GM12878 (cell line): ENCODE results near the gene AEBP1. TPM values are rescaled to one million over a fixed set of nuclear protein-coding genes. Genes with fewer than 3 reads are reported as not detected.

Experiments used
- ATAC-seq: fragments of 200-7000 bp; cut with Tn5 transposase; 3 replicates; pipeline ENCODE4 v1.9.1; 2020; ENCODE audit warnings: mild to moderate bottlenecking, moderate library complexity
- BruUV-seq: library from RNA; stranded (reverse); fragments of 400-500 nt; replicated peaks from 2 replicates; lab custom pipeline; 2021; lab: Mats Ljungman, UMichigan
- CTCF ChIA-PET: fragments of 300-600 bp; sonication (Branson Sonifier 250); formaldehyde crosslinking; extraction: SDS; loops from one replicate; lab custom pipeline; 2021; ENCODE audit warnings: inconsistent platforms; lab: Yijun Ruan, JAX
- POLR2A ChIA-PET: fragments of 350-600 bp; formaldehyde crosslinking; extraction: SDS; loops from one replicate; lab custom pipeline; 2021; ENCODE audit warnings: inconsistent platforms; lab: Charles Lee
- RAD21 ChIA-PET: fragments of 300-600 bp; sonication (Branson Sonifier 250); formaldehyde crosslinking; loops from one replicate; lab custom pipeline; 2023; ENCODE audit warnings: antibody characterized with exemption; ENCODE audit not compliant: unreplicated experiment; lab: Charles Lee
- SMC1A ChIA-PET: fragments of 300-600 bp; sonication (Branson Sonifier 250); formaldehyde crosslinking; loops from one replicate; lab custom pipeline; 2023; ENCODE audit not compliant: unreplicated experiment, uncharacterized antibody; lab: Charles Lee
- DNase-seq: peaks from one replicate; pipeline ENCODE4 v3.0.0-alpha.2; 2011; ENCODE audit warnings: low read depth, low spot score
- FAIRE-seq: peaks from 3 replicates; lab custom pipeline; 2011; peaks lifted over from hg19 to GRCh38; lab: Jason Lieb, UNC
- H2AFZ ChIP-seq: 2 replicates; pipeline ENCODE4 v1.6.0; 2011; ENCODE audit warnings: low read depth, low read length, control low read depth; ENCODE audit not compliant: control insufficient read depth
- H3K27ac ChIP-seq: 2 replicates; pipeline ENCODE4 v1.5.1; 2011; ENCODE audit warnings: control low read depth; ENCODE audit not compliant: control insufficient read depth, insufficient read depth
- H3K27me3 ChIP-seq, 2 experiments: replicated peaks in 1 of 2; 2 replicates each; pipeline versions ENCODE4 v1.6.0 to v1.6.1; 2011; ENCODE audit warnings: low read length in 1 of 2; ENCODE audit not compliant: control insufficient read depth in 2 of 2, insufficient read depth in 2 of 2
- H3K36me3 ChIP-seq, 2 experiments: 2 replicates each; pipeline ENCODE4 v1.5.1; 2011; ENCODE audit warnings: low read length in 1 of 2; ENCODE audit not compliant: control insufficient read depth in 2 of 2, insufficient read depth in 2 of 2
- H3K4me1 ChIP-seq: 2 replicates; pipeline ENCODE4 v1.6.1; 2011; ENCODE audit warnings: mild to moderate bottlenecking, low read length, moderate library complexity, mixed read lengths; ENCODE audit not compliant: control insufficient read depth, insufficient read depth
- H3K4me2 ChIP-seq: 2 replicates; pipeline ENCODE4 v1.6.0; 2011; ENCODE audit warnings: control low read depth; ENCODE audit not compliant: control insufficient read depth, insufficient read depth
- H3K4me3 ChIP-seq: fragments of 200-600 bp; sonication (generic); 2 replicates; pipeline ENCODE4 v1.5.1; 2016
- H3K79me2 ChIP-seq: 2 replicates; pipeline ENCODE4 v1.6.0; 2011; ENCODE audit warnings: low read length; ENCODE audit not compliant: control insufficient read depth, insufficient read depth
- H3K9ac ChIP-seq: 2 replicates; pipeline ENCODE4 v1.8.0; 2011; ENCODE audit warnings: low read length, control low read depth, mixed read lengths; ENCODE audit not compliant: control insufficient read depth, insufficient read depth
- H3K9me3 ChIP-seq: replicated peaks from 3 replicates; pipeline ENCODE4 v1.5.1; 2011; ENCODE audit warnings: mild to moderate bottlenecking, low read length; ENCODE audit not compliant: control insufficient read depth, insufficient read depth
- H4K20me1 ChIP-seq: 2 replicates; pipeline ENCODE4 v1.6.0; 2011; ENCODE audit not compliant: control insufficient read depth, insufficient read depth
- BCLAF1 ChIP-seq: fragments of 450-650 bp; IDR thresholded peaks from 2 replicates; pipeline ENCODE4 v1.6.1; 2017; ENCODE audit warnings: antibody characterized with exemption, mild to moderate bottlenecking, moderate library complexity
- BRCA1 ChIP-seq: IDR thresholded peaks from 2 replicates; pipeline ENCODE4 v1.6.1; 2011; ENCODE audit warnings: low read depth, low read length, improper control_type of control experiment
- HDAC2 ChIP-seq: fragments of 200-600 bp; sonication (generic); IDR thresholded peaks from 2 replicates; pipeline ENCODE4 v1.6.1; 2017
- IKZF2 ChIP-seq, 2 experiments: fragments of 450-650 bp; IDR thresholded peaks; 2 replicates each; pipeline ENCODE4 v1.6.1; 2017; ENCODE audit warnings: mild to moderate bottlenecking in 2 of 2, moderate library complexity in 2 of 2
- IRF4 ChIP-seq: IDR thresholded peaks from 2 replicates; pipeline ENCODE4 v1.6.1; 2011; ENCODE audit warnings: low read depth, low read length
- JUND ChIP-seq: IDR thresholded peaks from 2 replicates; pipeline ENCODE4 v1.6.1; 2012; ENCODE audit warnings: low read depth, mild to moderate bottlenecking, low read length, improper control_type of control experiment, moderate library complexity
- LARP7 ChIP-seq: fragments of 450-650 bp; IDR thresholded peaks from 2 replicates; pipeline ENCODE4 v1.6.1; 2017; ENCODE audit warnings: mild to moderate bottlenecking
- MTA3 ChIP-seq: IDR thresholded peaks from 2 replicates; pipeline ENCODE4 v1.6.1; 2012; ENCODE audit warnings: low read length, inconsistent platforms, borderline replicate concordance
- MYB ChIP-seq: fragments of 150-350 bp; IDR thresholded peaks from 2 replicates; pipeline ENCODE4 v1.6.1; 2014; ENCODE audit warnings: mild to moderate bottlenecking, low read depth, low read length, borderline replicate concordance
- POLR2A ChIP-seq: IDR thresholded peaks from 2 replicates; pipeline ENCODE4 v1.6.1; 2011; ENCODE audit warnings: low read depth, mild to moderate bottlenecking, low read length
- RFX5 ChIP-seq: IDR thresholded peaks from 2 replicates; pipeline ENCODE4 v1.6.1; 2011; ENCODE audit warnings: low read depth, low read length, improper control_type of control experiment
- SMAD1 ChIP-seq: fragments of 450-650 bp; IDR thresholded peaks from 2 replicates; pipeline ENCODE4 v1.6.1; 2018; ENCODE audit warnings: mild to moderate bottlenecking, low read depth; ENCODE audit not compliant: partially characterized antibody
- SMC3 ChIP-seq: IDR thresholded peaks from 2 replicates; pipeline ENCODE4 v1.6.1; 2011; ENCODE audit warnings: low read length, improper control_type of control experiment, borderline replicate concordance
- ZNF207 ChIP-seq: fragments of 450-650 bp; IDR thresholded peaks from 2 replicates; pipeline ENCODE4 v1.6.1; 2014; ENCODE audit warnings: antibody characterized with exemption, mild to moderate bottlenecking, borderline replicate concordance
- WGBS: methylation state at CpG from one replicate; pipeline ENCODE4 v1.1.6; 2016; ENCODE audit warnings: low lambda C conversion rate; ENCODE audit not compliant: insufficient replicate concordance, insufficient coverage; ENCODE audit errors: missing lambda C conversion rate; 5-methylcytosine and 5-hydroxymethylcytosine counted together
- in situ Hi-C: fragments of 300-500 bp; cut with MboI; formaldehyde crosslinking; loops from 9 replicates; pipeline ENCODE4 v1.14.3; 2018; ENCODE audit warnings: mixed read lengths
- intact Hi-C: fragments of 100-400 bp; cut with micrococcal nuclease; formaldehyde crosslinking; loops from one replicate; pipeline ENCODE4 v1.14.2; 2022; ENCODE audit not compliant: unreplicated experiment
- polyA plus RNA-seq, 11 experiments: library from polyadenylated mRNA; depleted of rRNA in 4 of 11; unstranded in 6 of 11; stranded (reverse) in 5 of 11; fragments of >200 nt; fragmentation: Nextera tagmentation in 4 of 11; fragmentation: Illumina TruSeq in 1 of 11; extraction: Ambion mirVana in 4 of 11; extraction: Trizol in 1 of 11; gene quantifications; 1 replicate in 1 of 11; 2 replicates in 10 of 11; pipeline versions ENCODE4 v1.2.1 to v1.2.3, GENCODE V29; 2011 to 2016; ENCODE audit warnings: inconsistent platforms in 2 of 11, missing spikeins in 2 of 11, low read depth in 1 of 11
- total RNA-seq, 4 experiments: library from RNA; depleted of rRNA in 3 of 4; stranded (reverse); fragments of >200 nt in 3 of 4; fragmentation: Illumina TruSeq in 1 of 4; extraction: Trizol in 1 of 4; gene quantifications; 2 replicates each; pipeline versions ENCODE4 v1.2.1 to v1.2.3, GENCODE V29; 2013 to 2021

AEBP1 gene
- total and polyA plus RNA-seq, 10 of the 15 experiments (the other 5 are each of a cell fraction or from before 2014, with no cell fraction given) = 0.06 to 0.23 (median 0.11) TPM; not detected in 5

DNA sequence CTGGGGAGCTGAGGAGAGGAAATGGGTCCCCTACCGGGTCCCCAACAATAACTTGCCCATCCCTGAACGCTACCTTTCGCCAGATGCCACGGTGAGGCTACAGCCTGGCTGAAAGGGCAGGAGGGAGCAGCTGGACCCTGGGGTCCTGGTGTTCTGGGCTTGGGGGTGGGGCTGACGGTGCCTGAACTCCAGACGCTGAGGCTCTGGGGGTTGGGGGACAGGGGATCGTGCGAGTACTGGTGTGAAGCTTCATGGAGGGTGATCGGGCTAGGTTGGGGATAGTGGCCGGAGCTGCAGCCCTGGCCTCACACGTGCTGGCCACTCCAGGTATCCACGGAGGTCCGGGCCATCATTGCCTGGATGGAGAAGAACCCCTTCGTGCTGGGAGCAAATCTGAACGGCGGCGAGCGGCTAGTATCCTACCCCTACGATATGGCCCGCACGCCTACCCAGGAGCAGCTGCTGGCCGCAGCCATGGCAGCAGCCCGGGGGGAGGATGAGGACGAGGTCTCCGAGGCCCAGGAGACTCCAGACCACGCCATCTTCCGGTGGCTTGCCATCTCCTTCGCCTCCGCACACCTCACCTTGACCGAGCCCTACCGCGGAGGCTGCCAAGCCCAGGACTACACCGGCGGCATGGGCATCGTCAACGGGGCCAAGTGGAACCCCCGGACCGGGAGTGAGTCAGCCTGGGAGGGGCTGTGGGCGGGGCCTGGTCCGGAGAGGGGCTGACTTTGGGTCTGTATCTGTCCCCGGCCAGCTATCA lies 8.3 kb downstream of the AEBP1 start:
- ChIA-PET POLR2A (no interaction called here), RAD21 (no interaction called here), CTCF (no interaction called here), SMC1A (no interaction called here)
- no peaks in the 10 kb centered on the region; a peak in 1 of 4 replicates for H3K27me3 ChIP-seq
- FAIRE-seq = no peak
- no peaks in the 10 kb centered on the region for H4K20me1 ChIP-seq
- in situ Hi-C loops (no loop called here), intact Hi-C loops (no loop called here)
- no peaks in the 10 kb centered on the region for H3K4me1 ChIP-seq
- no peaks in the 10 kb centered on the region for H3K79me2 ChIP-seq
- H3K4me2 ChIP-seq = no peak overlapping the region
- H2AFZ ChIP-seq = no peak overlapping the region
- no peak for DNase-seq
- 82% methylated on average over 40 of the region's 41 CpGs for WGBS
- no peak overlapping the region for H3K9ac ChIP-seq
- BruUV-seq = no TSS peak
- TF ChIP-seq MTA3 = no peak
- 0 out of 2 replicates have a peak, but pooled peaks have one; percentile 21 for TF ChIP-seq POLR2A
- no peak overlapping the region for H3K27ac ChIP-seq
- peaks cover 5 to 10% of the 10 kb centered on the region in 2 experiments; a peak in 3 of 4 replicates for H3K36me3 ChIP-seq
- no peaks in the 10 kb centered on the region for H3K9me3 ChIP-seq
- no peak for ATAC-seq
- H3K4me3 ChIP-seq = no peak overlapping the region

DNA sequence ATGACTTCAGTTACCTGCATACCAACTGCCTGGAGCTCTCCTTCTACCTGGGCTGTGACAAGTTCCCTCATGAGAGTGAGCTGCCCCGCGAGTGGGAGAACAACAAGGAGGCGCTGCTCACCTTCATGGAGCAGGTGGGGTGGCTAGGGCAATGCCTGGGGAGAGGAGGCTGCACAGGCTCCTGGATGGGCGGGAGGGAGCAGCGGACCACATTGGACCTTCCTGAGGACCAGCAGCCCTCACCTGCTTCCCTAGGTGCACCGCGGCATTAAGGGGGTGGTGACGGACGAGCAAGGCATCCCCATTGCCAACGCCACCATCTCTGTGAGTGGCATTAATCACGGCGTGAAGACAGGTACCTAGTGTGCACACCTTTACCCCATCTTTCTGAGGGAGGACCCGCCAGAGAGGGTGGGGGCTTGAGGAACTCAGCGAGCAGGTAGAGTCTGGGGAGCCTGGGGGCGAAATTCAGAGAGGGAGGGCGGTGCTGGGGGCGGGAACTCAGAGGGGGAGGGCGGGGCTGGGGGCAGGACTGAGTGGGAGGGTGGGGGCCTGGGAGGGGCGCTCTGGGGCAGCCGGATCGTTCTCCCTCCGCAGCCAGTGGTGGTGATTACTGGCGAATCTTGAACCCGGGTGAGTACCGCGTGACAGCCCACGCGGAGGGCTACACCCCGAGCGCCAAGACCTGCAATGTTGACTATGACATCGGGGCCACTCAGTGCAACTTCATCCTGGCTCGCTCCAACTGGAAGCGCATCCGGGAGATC lies 9.0 kb downstream of the AEBP1 start:
- FAIRE-seq = no peak
- no peak overlapping the region for H3K27ac ChIP-seq
- no peaks in the 10 kb centered on the region for H3K79me2 ChIP-seq
- SMC1A ChIA-PET = no interaction called here
- CTCF ChIA-PET = no interaction called here
- no peak for DNase-seq
- H3K4me2 ChIP-seq = no peak overlapping the region
- no peaks in the 10 kb centered on the region for H3K9me3 ChIP-seq
- H3K4me3 ChIP-seq = no peak overlapping the region
- ATAC-seq = no peak
- no peaks in the 10 kb centered on the region for H4K20me1 ChIP-seq
- no peaks in the 10 kb centered on the region; a peak in 1 of 4 replicates for H3K27me3 ChIP-seq
- no peak overlapping the region for H3K9ac ChIP-seq
- in situ Hi-C loops (no loop called here), intact Hi-C loops (no loop called here)
- WGBS = 91% methylated on average over 27 of the region's 34 CpGs
- no peak overlapping the region for H2AFZ ChIP-seq
- POLR2A ChIA-PET = no interaction called here
- BruUV-seq = no TSS peak
- RAD21 ChIA-PET = no interaction called here
- peaks cover 5 to 10% of the 10 kb centered on the region in 2 experiments; a peak in 3 of 4 replicates for H3K36me3 ChIP-seq
- no peaks in the 10 kb centered on the region for H3K4me1 ChIP-seq
- TF ChIP-seq ZNF207 (no peak), MYB (no peak), HDAC2 (no peak), IKZF2 (IDR thresholded peaks at IDR 0.05) (no peak), RFX5 (no peak), IRF4 (no peak), SMC3 (no peak), LARP7 (no peak), BRCA1 (no peak), BCLAF1 (no peak), SMAD1 (no peak), JUND (no peak)
